ENCODE results near the gene ADRA2B.
"Not testable (repeated sequence)": the region's sequence is repeated elsewhere in the genome, so short reads cannot be mapped to it uniquely, and the experiment has no call there.

The ADRA2B gene

DNA sequence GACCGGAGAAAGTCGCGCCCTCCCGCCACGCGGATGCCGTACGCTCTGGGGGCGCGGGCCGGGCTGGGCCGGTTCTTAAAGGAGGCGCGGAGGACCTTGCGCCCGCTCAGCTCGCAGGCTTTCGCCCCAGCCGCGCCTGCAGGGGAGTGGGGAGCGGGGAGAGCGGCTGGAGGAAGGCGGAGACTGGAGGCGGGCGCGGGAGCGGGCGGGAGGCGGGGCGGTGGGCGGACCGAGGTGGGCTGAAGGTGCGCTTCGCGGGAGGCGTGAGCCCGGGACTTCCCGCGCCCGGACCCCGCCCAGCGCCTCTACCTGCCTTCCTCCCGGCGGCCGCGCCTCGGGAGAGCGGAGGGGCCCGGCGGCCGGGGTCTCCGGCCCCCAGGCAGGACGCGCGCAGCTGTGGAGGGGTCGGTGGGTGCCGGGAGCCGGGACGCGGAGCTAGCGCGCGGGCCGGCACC lies at the start of gene ADRA2B:
TSS of gene ADRA2B (minus strand) at position 148 of the 455 bp plus-strand sequence. CDS start 422 bp downstream, outside the sequence.
- DNase-seq = peak; percentile 68

DNA sequence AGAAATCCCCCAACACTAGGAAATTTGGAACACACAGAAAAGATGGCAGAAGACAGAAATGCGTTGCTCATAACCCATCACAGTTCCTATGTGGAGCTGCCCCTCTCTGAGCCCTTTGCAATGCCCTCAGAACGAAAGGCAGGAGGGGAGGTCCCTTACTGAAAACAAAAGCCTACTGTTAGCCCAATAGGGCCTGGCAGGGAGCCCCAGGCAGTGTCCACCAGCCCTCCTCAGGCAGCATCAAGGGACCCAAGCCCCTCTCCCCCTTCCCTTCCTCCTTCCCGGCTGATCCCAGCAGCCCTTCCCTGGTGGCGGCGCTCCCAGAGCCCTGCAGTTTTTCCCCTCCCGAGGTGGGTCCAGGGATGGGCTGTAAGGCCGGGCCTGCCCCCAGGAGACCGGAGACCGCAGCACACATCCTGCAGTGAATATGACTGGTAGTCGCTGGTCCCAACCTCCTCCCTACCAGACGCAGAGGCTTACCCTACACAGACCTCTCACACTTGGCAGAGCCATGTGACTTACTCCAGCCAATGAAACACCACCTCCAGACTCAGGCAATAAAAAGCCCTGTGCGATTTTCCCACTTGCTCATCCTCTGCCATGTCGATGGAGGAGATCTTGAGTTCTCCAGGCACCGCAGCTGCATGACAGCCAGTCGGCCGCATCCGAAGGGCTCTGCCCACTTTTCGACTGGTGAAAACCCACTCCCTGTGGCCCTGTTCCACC lies 48.3 kb upstream of the ADRA2B start:
- DNase-seq = no peak

- DNase-seq = peak; percentile 55
Observed at GRCh38 chr2:96163768-96164429, 47.5 kb upstream of the ADRA2B start.

GRCh38 chr2:96163415-96163767 lies 47.0 kb upstream of the ADRA2B start:
- no peak for DNase-seq

- no peak for DNase-seq
Observed at GRCh38 chr2:96161898-96162297, 45.5 kb upstream of the ADRA2B start.

GRCh38 chr2:96160366-96160765 lies 44.0 kb upstream of the ADRA2B start:
- DNase-seq = not testable (repeated sequence)

GRCh38 chr2:96159084-96159830 lies 42.9 kb upstream of the ADRA2B start:
- no peak for DNase-seq

- no peak for DNase-seq
Observed at GRCh38 chr2:96158554-96158940, 42.2 kb upstream of the ADRA2B start.

DNA sequence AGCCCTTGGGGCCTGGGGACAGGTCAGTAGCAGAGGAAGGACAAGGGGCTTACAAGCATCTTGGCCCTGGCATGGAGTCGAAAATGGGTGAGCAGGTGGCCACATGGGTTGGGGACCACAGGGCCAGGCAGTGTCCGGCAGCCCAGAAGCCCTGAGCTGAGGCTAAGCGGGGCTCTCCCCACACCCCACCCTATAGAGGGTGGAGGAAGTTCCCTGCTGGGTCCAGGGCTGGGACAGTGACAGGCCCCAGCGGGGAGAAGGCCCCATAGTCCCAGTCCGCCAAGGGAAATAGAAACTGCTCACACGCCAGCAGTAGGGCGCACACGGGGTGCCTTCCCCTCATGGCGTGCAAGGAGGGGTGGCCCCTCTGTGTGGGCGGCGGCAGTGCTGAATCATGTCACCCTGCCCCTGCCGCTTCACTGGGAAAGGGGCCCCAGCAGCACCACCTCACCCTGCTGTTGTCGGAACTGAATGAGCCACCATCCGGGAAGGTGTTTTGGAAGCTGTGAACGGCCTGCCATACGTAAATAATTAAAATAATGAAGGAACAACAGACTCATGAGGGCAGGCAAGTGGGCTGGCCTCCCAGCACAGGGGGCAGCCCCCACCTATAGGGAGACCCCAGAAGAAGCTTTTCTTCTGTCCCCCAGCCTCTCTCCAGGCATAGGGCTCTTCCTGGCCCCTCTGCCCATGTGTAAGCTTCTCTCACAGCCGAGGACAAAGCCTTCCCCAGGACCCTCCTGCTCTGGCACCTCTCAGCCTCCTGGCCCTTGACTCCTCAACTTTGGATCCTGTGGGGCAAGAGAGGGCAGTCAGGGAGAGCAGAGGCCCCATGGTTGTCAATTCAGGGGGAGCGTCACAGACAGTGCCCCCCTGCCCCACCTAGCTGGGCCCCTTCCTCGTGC lies 41.5 kb upstream of the ADRA2B start:
- peak; percentile 81 for DNase-seq

DNA sequence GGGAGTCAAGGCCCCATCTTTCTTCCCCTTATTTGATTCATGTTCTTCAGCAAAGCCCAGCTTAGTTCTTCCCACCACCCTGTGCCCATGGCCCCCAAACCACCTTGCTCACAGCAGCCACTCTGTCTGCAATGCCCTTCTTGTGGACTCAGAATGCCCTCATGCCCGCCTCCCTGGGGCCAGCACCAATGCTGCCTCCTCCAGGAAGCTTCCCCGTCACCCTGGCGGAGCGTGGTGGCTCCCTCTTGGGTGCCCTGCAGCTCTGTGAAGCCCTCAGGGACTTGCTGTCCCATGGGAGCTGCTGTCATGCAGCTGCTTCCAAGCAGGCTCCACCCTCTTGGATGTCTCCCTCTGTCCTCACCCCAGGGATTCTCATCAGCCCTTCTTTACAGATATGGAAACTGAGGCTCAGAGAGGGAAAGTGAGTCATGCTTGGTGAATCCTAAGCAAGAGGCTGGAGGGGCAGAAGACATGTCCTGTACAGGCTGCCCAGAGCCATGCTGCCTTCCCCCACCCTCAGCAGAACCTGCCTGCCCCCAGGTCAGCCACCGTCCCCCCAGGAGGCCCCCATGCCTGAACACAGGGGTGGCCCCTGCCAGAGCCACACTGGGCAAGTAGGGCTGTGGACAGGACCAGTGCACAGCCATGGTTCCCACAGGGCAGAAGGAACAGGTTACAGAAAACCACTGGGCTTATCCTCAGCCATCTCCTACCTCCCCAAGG lies 40.7 kb upstream of the ADRA2B start:
- no peak for DNase-seq

DNA sequence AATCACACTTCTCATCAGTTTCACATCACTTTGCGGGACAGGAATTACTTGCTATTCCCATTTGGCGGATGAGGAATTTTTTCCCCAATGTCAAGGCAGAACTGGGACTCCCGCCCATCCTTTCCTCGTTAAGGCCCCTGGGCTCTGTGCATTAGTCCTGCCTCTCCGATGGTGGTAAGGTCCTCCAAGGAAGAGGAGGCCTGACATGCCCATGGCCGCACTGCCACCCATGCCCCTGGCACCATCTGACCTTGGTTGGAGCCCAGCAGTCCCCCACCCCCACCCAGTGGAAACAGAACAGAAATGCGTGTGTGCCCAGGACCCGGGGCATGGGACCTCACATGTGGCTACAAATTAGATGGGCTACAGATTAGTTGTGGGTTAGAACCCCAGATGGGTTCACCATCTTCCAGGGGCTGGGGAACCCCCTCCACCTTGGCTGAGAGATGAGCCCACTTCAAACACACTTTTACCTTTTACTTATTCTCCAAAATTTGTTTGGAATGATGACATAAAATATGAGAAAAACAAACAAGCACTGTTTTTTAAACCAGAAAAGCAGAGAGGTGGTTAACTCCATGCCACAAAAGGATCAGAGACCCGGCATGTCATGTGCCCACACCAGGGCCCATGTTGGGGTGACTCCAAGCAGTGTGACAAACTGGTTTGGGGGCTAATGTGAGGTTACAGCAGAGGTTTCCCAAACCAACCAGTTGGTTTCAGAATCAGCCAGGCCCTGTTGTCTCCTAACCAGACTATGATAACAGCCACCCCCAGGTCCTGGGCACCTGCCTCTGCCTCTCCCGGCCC lies 39.8 kb upstream of the ADRA2B start:
- no peak for DNase-seq

GRCh38 chr2:96154506-96155380 lies 38.4 kb upstream of the ADRA2B start:
- no peak for DNase-seq

GRCh38 chr2:96153991-96154431 lies 37.6 kb upstream of the ADRA2B start:
- no peak for DNase-seq

DNA sequence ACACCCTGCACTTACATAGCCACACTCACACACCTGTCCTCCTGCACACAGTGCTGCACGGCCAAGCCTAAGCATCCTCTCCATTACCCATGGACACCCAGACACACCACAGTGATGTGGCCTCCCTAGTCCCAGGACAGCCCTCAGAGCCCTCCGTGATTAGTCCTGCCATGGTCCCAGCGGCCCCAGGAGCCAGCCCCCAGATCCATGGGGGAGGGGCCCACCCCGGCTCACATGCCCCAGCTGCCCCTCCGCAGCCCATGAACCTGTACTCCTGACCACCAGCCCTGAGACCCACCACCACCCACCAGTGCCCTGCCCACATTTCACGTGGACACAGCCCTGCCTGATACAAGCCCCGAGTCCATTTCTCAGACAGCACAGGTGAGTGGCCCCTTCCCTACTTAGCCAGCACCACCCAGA lies 36.9 kb upstream of the ADRA2B start:
- DNase-seq = no peak

DNA sequence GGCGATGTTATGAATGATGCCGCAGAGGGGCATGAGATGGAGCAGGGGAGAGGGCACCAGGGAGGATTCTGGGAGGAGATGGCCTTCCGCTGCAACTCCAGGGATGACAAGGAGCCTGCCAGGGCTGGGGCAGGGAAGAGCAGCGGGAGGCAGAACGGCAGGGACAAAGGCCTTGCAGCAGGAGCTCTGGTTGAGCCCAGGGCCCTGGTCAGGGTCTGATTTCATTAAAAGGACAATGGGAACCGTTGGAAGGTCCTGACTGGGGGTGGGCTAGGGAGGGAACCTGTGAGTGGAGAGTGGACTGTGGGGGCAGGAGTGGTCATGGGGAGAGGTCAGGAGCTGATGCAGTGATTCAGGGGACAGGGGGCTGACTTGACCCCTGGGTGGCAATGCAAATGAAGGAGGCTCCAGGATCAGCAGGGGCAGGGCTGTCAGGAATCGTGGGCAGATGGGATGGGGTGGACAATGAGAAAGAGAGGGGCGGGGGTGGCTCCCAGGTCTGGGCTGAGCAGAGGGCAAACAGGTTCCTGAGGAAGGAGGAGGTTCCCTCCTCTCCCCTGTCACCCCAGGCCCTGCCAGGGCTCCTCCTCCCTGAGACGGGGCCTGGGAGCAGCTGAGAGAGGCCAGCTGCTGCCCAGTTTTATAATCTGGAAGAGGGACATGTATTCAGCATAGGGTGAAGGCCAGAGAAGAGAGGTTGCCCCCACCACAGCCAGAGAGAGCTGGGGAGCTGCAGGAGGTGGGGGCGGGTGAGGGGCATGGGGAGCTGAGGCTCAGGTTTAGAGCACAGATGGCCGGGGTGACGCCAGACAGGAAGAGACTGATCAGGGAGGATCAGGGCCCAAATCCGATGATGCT lies 36.2 kb upstream of the ADRA2B start:
- DNase-seq = no peak

- DNase-seq = no peak
Observed at GRCh38 chr2:96151595-96152303, 35.4 kb upstream of the ADRA2B start.

GRCh38 chr2:96150791-96151594 lies 34.6 kb upstream of the ADRA2B start:
- no peak for DNase-seq

Measured in activated CD4-positive, alpha-beta T cell treated with anti-CD3 and anti-CD28 coated beads for 1 hour (primary cell).